HEK293 (cell line): ENCODE data around the gene TNNC1.

Source experiments
- CTCF ChIA-PET: fragments of 350-600 bp; formaldehyde crosslinking; extraction: SDS; loops from one replicate; lab custom pipeline; 2021; ENCODE audit warnings: antibody characterized with exemption; lab: Yijun Ruan, JAX
- POLR2A ChIA-PET: fragments of 300-600 bp; formaldehyde crosslinking; extraction: SDS; loops from one replicate; lab custom pipeline; 2020; ENCODE audit warnings: antibody characterized with exemption, inconsistent platforms; lab: Yijun Ruan, JAX
- H3K27ac ChIP-seq: fragments of 200-500 bp; sonication (Bioruptor generic); 2 replicates; pipeline ENCODE4 v1.5.1; 2014; ENCODE audit warnings: low read depth, low read length, control low read depth, inconsistent platforms; ENCODE audit errors: extremely low read depth
- H3K36me3 ChIP-seq, 2 experiments: fragments of 200-500 bp in 1 of 2; sonication (Bioruptor generic) in 1 of 2; 1 replicate in 1 of 2; 2 replicates in 1 of 2; pipeline ENCODE4 v1.5.1; 2014 to 2017; ENCODE audit warnings: inconsistent platforms in 2 of 2, low read length in 2 of 2; ENCODE audit not compliant: control insufficient read depth in 2 of 2, insufficient read depth in 1 of 2
- H3K4me1 ChIP-seq: fragments of 200-500 bp; sonication (Bioruptor generic); 2 replicates; pipeline ENCODE4 v1.5.1; 2014; ENCODE audit warnings: mild to moderate bottlenecking, low read length, inconsistent platforms; ENCODE audit not compliant: control insufficient read depth, insufficient read depth
- H3K4me3 ChIP-seq: 2 replicates; pipeline ENCODE4 v1.5.1; 2011; ENCODE audit warnings: low read depth, mild to moderate bottlenecking, control low read depth, low read length, moderate library complexity
- H3K9me3 ChIP-seq: fragments of 200-500 bp; sonication (Bioruptor generic); 2 replicates; pipeline ENCODE4 v1.5.1; 2014; ENCODE audit warnings: low read depth, low read length, inconsistent platforms; ENCODE audit not compliant: control insufficient read depth, insufficient read depth
- HOXD13 ChIP-seq: sonication (generic); formaldehyde crosslinking; IDR thresholded peaks from 2 replicates; pipeline ENCODE4 v1.8.0; 2022; ENCODE audit warnings: missing genetic modification reagents, borderline replicate concordance
- KLF8 ChIP-seq: fragments of 450-650 bp; formaldehyde crosslinking; IDR thresholded peaks from 2 replicates; pipeline ENCODE4 v1.5.1; 2016; ENCODE audit warnings: missing biosample characterization, missing genetic modification characterization
- KLF9 ChIP-seq: fragments of 450-650 bp; formaldehyde crosslinking; IDR thresholded peaks from 2 replicates; pipeline ENCODE4 v1.5.1; 2016; ENCODE audit warnings: missing biosample characterization, missing genetic modification characterization, low read depth
- MYNN ChIP-seq: fragments of 450-650 bp; formaldehyde crosslinking; IDR thresholded peaks from 2 replicates; pipeline ENCODE4 v1.5.1; 2016; ENCODE audit warnings: missing biosample characterization, missing genetic modification characterization, borderline replicate concordance
- SP7 ChIP-seq: fragments of 450-650 bp; formaldehyde crosslinking; IDR thresholded peaks from 2 replicates; pipeline ENCODE4 v1.5.1; 2016; ENCODE audit warnings: missing biosample characterization, missing genetic modification characterization
- WT1 ChIP-seq: fragments of 450-650 bp; formaldehyde crosslinking; IDR thresholded peaks from 2 replicates; pipeline ENCODE4 v1.5.1; 2016; ENCODE audit warnings: missing biosample characterization, missing genetic modification characterization
- ZBTB8A ChIP-seq: fragments of 450-650 bp; formaldehyde crosslinking; IDR thresholded peaks from 2 replicates; pipeline ENCODE4 v1.5.1; 2016; ENCODE audit warnings: missing biosample characterization, missing genetic modification characterization
- ZFP69B ChIP-seq: fragments of 450-650 bp; formaldehyde crosslinking; IDR thresholded peaks from 2 replicates; pipeline ENCODE4 v1.5.1; 2016; ENCODE audit warnings: missing biosample characterization, missing genetic modification characterization
- ZNF10 ChIP-seq: fragments of 450-650 bp; formaldehyde crosslinking; IDR thresholded peaks from 2 replicates; pipeline ENCODE4 v1.5.1; 2017; ENCODE audit warnings: missing biosample characterization, missing genetic modification characterization
- ZNF114 ChIP-seq: fragments of 450-650 bp; formaldehyde crosslinking; IDR thresholded peaks from 2 replicates; pipeline ENCODE4 v1.5.0; 2017; ENCODE audit warnings: missing biosample characterization, missing genetic modification characterization
- ZNF148 ChIP-seq: fragments of 450-650 bp; formaldehyde crosslinking; IDR thresholded peaks from 2 replicates; pipeline ENCODE4 v1.5.0; 2017; ENCODE audit warnings: missing biosample characterization, missing genetic modification characterization, borderline replicate concordance
- ZNF175 ChIP-seq: fragments of 450-650 bp; formaldehyde crosslinking; IDR thresholded peaks from 2 replicates; pipeline ENCODE4 v1.5.1; 2016; ENCODE audit warnings: missing biosample characterization, missing genetic modification characterization
- ZNF2 ChIP-seq: fragments of 450-650 bp; formaldehyde crosslinking; IDR thresholded peaks from 2 replicates; pipeline ENCODE4 v1.5.1; 2016; ENCODE audit warnings: missing biosample characterization, missing genetic modification characterization
- ZNF239 ChIP-seq: fragments of 450-650 bp; formaldehyde crosslinking; IDR thresholded peaks from 2 replicates; pipeline ENCODE4 v1.5.1; 2016; ENCODE audit warnings: missing biosample characterization, missing genetic modification characterization
- ZNF26 ChIP-seq: fragments of 450-650 bp; formaldehyde crosslinking; IDR thresholded peaks from 2 replicates; pipeline ENCODE4 v1.5.1; 2016; ENCODE audit warnings: missing biosample characterization, missing genetic modification characterization
- ZNF292 ChIP-seq: fragments of 450-650 bp; formaldehyde crosslinking; IDR thresholded peaks from 2 replicates; pipeline ENCODE4 v1.5.1; 2016; ENCODE audit warnings: low read depth, missing biosample characterization, missing genetic modification characterization, borderline replicate concordance
- ZNF596 ChIP-seq: fragments of 450-650 bp; IDR thresholded peaks from 2 replicates; pipeline ENCODE4 v1.5.0; 2018; ENCODE audit warnings: missing biosample characterization, mild to moderate bottlenecking, missing genetic modification characterization, moderate library complexity
- ZNF621 ChIP-seq: fragments of 450-650 bp; formaldehyde crosslinking; IDR thresholded peaks from 2 replicates; pipeline ENCODE4 v1.5.1; 2017; ENCODE audit warnings: missing biosample characterization, missing genetic modification characterization
- ZNF76 ChIP-seq: fragments of 450-650 bp; formaldehyde crosslinking; IDR thresholded peaks from 2 replicates; pipeline ENCODE4; 2016; ENCODE audit warnings: low read depth, missing biosample characterization, missing genetic modification characterization, borderline replicate concordance
- ZNF830 ChIP-seq: fragments of 450-650 bp; IDR thresholded peaks from 2 replicates; pipeline ENCODE4 v1.5.0; 2018; ENCODE audit warnings: missing biosample characterization, missing genetic modification characterization, low read depth, mild to moderate bottlenecking, moderate library complexity
- ZSCAN30 ChIP-seq: fragments of 450-650 bp; IDR thresholded peaks from 2 replicates; pipeline ENCODE4 v1.5.1; 2018; ENCODE audit warnings: missing biosample characterization, mild to moderate bottlenecking, missing genetic modification characterization, moderate library complexity
- TF ChIP-seq, protein P1 (sequence below): fragments of 450-650 bp; IDR thresholded peaks from 2 replicates; pipeline ENCODE4 v1.5.1; 2018; ENCODE audit warnings: missing biosample characterization, mild to moderate bottlenecking, missing genetic modification characterization
- TF ChIP-seq, protein P2 (sequence below): fragments of 450-650 bp; formaldehyde crosslinking; IDR thresholded peaks from 2 replicates; pipeline ENCODE4 v1.5.1; 2016; ENCODE audit warnings: missing biosample characterization, missing genetic modification characterization, borderline replicate concordance

The TNNC1 gene

DNA sequence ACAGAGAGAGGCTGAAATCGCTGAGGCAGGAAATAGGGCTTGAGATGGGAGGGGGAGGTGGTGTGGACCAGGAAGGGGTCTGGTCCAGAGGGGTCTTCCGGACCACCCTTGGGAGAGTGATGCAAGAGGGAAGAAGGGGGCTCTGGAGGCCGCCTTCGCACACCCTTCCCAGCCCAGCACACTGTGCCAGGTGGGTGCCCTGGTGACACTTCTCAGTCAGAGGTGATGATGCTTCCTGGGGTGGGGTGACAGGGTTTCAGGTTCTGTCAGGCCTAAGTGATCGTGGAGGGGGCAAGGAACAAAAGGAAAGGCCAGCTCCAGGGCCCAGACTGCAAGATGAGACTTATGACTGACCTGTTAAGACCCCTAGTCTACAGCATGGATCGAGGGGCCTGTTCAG lies 21.6 kb downstream of the TNNC1 start (continued):
- no peak for TF ChIP-seq ZNF621 (tag by site-specific recombination)

- Histone ChIP-seq H3K4me3 (no peak overlapping the region), H3K4me1 (no peaks in the 10 kb centered on the region), H3K36me3 (no peaks in the 10 kb centered on the region), H3K9me3 (no peaks in the 10 kb centered on the region), H3K27ac (no peak overlapping the region)
- POLR2A ChIA-PET, result no interaction called here
- TF ChIP-seq ZNF239 (tag by site-specific recombination) (peak; percentile 57; the same call in 1 of the 2 replicates), HOXD13 (CRISPR knock-in tag) (no peak), ZNF175 (tag by site-specific recombination) (no peak)
- CTCF ChIA-PET, result interaction anchor here (0.9 to 7.4 kb wide), 2 partner anchors 16 to 18 kb away, joined by 3 to 59 read pairs; partner anchors contain the start of gene SEMA3G
Measured at GRCh38 chr3:52431459-52432223, 22.2 kb downstream of the TNNC1 start.

- H3K9me3 ChIP-seq, result no peaks in the 10 kb centered on the region
- CTCF ChIA-PET, result interaction anchor here (7.4 kb wide), 1 partner anchor 17 kb away, joined by 59 read pairs; the partner anchor contains the start of gene SEMA3G
- POLR2A ChIA-PET, result no interaction called here
- H3K27ac ChIP-seq, result no peak overlapping the region
- no peak overlapping the region for H3K4me3 ChIP-seq
- no peaks in the 10 kb centered on the region for H3K36me3 ChIP-seq
- TF ChIP-seq ZNF26 (tag by site-specific recombination), result no peak
- TF ChIP-seq ZNF175 (tag by site-specific recombination), result no peak
- TF ChIP-seq ZNF10 (tag by site-specific recombination), result no peak
- no peak for TF ChIP-seq ZNF292
- TF ChIP-seq, protein P1, sequence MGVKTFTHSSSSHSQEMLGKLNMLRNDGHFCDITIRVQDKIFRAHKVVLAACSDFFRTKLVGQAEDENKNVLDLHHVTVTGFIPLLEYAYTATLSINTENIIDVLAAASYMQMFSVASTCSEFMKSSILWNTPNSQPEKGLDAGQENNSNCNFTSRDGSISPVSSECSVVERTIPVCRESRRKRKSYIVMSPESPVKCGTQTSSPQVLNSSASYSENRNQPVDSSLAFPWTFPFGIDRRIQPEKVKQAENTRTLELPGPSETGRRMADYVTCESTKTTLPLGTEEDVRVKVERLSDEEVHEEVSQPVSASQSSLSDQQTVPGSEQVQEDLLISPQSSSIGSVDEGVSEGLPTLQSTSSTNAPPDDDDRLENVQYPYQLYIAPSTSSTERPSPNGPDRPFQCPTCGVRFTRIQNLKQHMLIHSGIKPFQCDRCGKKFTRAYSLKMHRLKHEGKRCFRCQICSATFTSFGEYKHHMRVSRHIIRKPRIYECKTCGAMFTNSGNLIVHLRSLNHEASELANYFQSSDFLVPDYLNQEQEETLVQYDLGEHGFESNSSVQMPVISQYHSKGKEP (tag by site-specific recombination), result no peak
- TF ChIP-seq KLF8 (tag by site-specific recombination), result no peak
- no peak for TF ChIP-seq WT1 (tag by site-specific recombination)
- no peak for TF ChIP-seq ZBTB8A (tag by site-specific recombination)
- TF ChIP-seq MYNN (tag by site-specific recombination), result no peak
- no peak for TF ChIP-seq ZNF596 (tag by site-specific recombination)
- TF ChIP-seq SP7 (tag by site-specific recombination), result no peak
- no peak for TF ChIP-seq ZSCAN30 (tag by site-specific recombination)
- TF ChIP-seq ZNF2, result no peak
- TF ChIP-seq ZNF76 (tag by site-specific recombination), result no peak
- TF ChIP-seq ZNF148 (tag by site-specific recombination), result no peak
- no peak for TF ChIP-seq ZFP69B (tag by site-specific recombination)
- TF ChIP-seq, protein P2, sequence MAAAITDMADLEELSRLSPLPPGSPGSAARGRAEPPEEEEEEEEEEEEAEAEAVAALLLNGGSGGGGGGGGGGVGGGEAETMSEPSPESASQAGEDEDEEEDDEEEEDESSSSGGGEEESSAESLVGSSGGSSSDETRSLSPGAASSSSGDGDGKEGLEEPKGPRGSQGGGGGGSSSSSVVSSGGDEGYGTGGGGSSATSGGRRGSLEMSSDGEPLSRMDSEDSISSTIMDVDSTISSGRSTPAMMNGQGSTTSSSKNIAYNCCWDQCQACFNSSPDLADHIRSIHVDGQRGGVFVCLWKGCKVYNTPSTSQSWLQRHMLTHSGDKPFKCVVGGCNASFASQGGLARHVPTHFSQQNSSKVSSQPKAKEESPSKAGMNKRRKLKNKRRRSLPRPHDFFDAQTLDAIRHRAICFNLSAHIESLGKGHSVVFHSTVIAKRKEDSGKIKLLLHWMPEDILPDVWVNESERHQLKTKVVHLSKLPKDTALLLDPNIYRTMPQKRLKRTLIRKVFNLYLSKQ, result no peak
- TF ChIP-seq KLF9, result no peak
- no peak for TF ChIP-seq ZNF830 (tag by site-specific recombination)
- TF ChIP-seq ZNF114 (tag by site-specific recombination), result no peak
- TF ChIP-seq, all 188 proteins: peak for 0
- no peaks in the 10 kb centered on the region for H3K4me1 ChIP-seq
Measured at GRCh38 chr3:52430416-52430810, 23.4 kb downstream of the TNNC1 start.
